Heart right ventricle (tissue), 16 donors: ENCODE results near the gene UBE2QL1. TPM values are rescaled to one million over a fixed set of nuclear protein-coding genes. Genes with fewer than 3 reads are reported as not detected.

ENCODE experiments used
- ATAC-seq, 8 donors: fragments of 200-7000 bp; cut with Tn5 transposase; one replicate each; pipeline ENCODE4 v1.9.1; 2020; ENCODE audit warnings: mild to moderate bottlenecking in 8 of 8, moderate library complexity in 8 of 8, moderate number of reproducible peaks in 1 of 8
- DNase-seq, 2 donors: peaks; one replicate each; pipeline ENCODE4 v3.0.0-alpha.2; 2020
- H3K27ac ChIP-seq, 10 donors: fragments of 200-600 bp; sonication (generic) in 2 of 10; one replicate each; pipeline versions ENCODE4 v1.5.0 to v1.8.0; 2020 to 2022; ENCODE audit warnings: mild to moderate bottlenecking in 3 of 10
- H3K27me3 ChIP-seq, 7 donors: fragments of 200-600 bp; one replicate each; pipeline ENCODE4 v1.8.0; 2021 to 2022; ENCODE audit warnings: mild to moderate bottlenecking in 2 of 7
- H3K36me3 ChIP-seq, 9 donors: fragments of 200-600 bp; sonication (generic) in 1 of 9; one replicate each; pipeline versions ENCODE4 v1.5.0 to v1.8.0; 2020 to 2022; ENCODE audit warnings: mild to moderate bottlenecking in 2 of 9
- H3K4me1 ChIP-seq, 9 donors: fragments of 200-600 bp; sonication (generic) in 1 of 9; one replicate each; pipeline versions ENCODE4 v1.5.0 to v1.8.0; 2020 to 2022; ENCODE audit warnings: mild to moderate bottlenecking in 4 of 9
- H3K4me3 ChIP-seq, 10 donors: fragments of 200-600 bp; sonication (generic) in 2 of 10; one replicate each; pipeline versions ENCODE4 v1.5.0 to v1.8.0; 2020 to 2022; ENCODE audit warnings: mild to moderate bottlenecking in 7 of 10, moderate library complexity in 2 of 10
- H3K9me3 ChIP-seq, 11 donors: fragments of 200-600 bp in 10 of 11; sonication (generic) in 2 of 11; one replicate each; pipeline versions ENCODE4 v1.5.0 to v1.8.0; 2013 to 2022; ENCODE audit warnings: mild to moderate bottlenecking in 2 of 11, control low read depth in 1 of 11, moderate library complexity in 1 of 11
- WGBS, 2 donors: extraction: QIAGEN DNeasy Blood & Tissue Kit; methylation state at CpG; one replicate each; pipeline ENCODE4 v1.1.7; 2013; ENCODE audit warnings: inconsistent platforms in 1 of 2; 5-methylcytosine and 5-hydroxymethylcytosine counted together
- intact Hi-C, 10 donors: fragments of 100-400 bp; cut with DNase I; formaldehyde crosslinking; loops; one replicate each; pipeline versions ENCODE4 v1.11.1 to v1.14.2; 2022
- polyA plus RNA-seq, 2 donors: library from polyadenylated mRNA; stranded (reverse); fragments of 200-250 nt; gene quantifications; one replicate each; pipeline ENCODE4 v1.2.3, GENCODE V29; 2013
- total RNA-seq, 10 donors: library from RNA; stranded (reverse); fragmentation: NEBNext Ultra II Directional in 3 of 10; extraction: Animal tissue kit (Norgen Biotek cat#: 25700) in 3 of 10; gene quantifications; one replicate each; pipeline versions ENCODE4 v1.2.1 to v1.2.4, GENCODE V29; 2021 to 2023
- TF ChIP-seq, protein P1 (sequence below), 9 donors: fragments of 200-600 bp; sonication (generic) in 2 of 9; IDR thresholded peaks; one replicate each; pipeline versions ENCODE4 v1.5.0 to v1.8.0; 2021 to 2022; ENCODE audit warnings: antibody characterized with exemption in 9 of 9, mild to moderate bottlenecking in 5 of 9, moderate library complexity in 1 of 9
- donor health status: Arrhythmogenic right ventricular cardiomyopathy.
- donor health status: ischemic (EF 13 %, LVEDD 7.1; RV severe dilation, severe dysfunction).
- donor health status: healthy with polysubstance abuse.
- donor health status: DM: no; HTN: yes; CAD: no.
- donor health status: DM: no; HTN: no; CAD: no.
- donor health status: ischemic (EF 25% LVEDD 6.9; RV normal size, moderate dysfunction).
- donor health status: ischemic (EF 25% LVEDD 5.7; RV mildly dilated, moderate dysfunction).
- donor health status: healthy.
- donor health status: DM: yes; HTN: yes; CAD: no.
- donor health status: Ischemic cardiomyopathy.
- donor health status: ischemic (EF 35%, LVEDD 5.7; RV mildly dilated, moderate dysfunction).
- donor health status: nonischemic (EF 11% LVEDD 7.7; RV severe dilation, severe dysfunction).
- donor health status: DM: yes; HTN: yes; CAD: no.
- donor health status: PGD.
- donor health status: ischemic (EF 29% LVEDD 5.4; RV normal size, mild dysfunction).
- donor health status: nonischemic (EF 23%, LVEDD 6.1; RV moderate dilation, normal function).

UBE2QL1 gene
- total and polyA plus RNA-seq, 12 donors, result 8.9 to 26.3 (median 18.1) TPM

- no peak overlapping the region for H3K27ac ChIP-seq
- H3K4me3 ChIP-seq, result no peak overlapping the region
- intact Hi-C loops, result loop anchor here in 4 of 10 donors (10.0 kb wide), 3 partner anchors 68 to 138 kb away; partner anchors contain the start of gene MED10 (in 1 of the 4)
- no peaks in the 10 kb centered on the region for H3K4me1 ChIP-seq
- H3K9me3 ChIP-seq, result peaks cover 0 to 36% (median 4%) of the 10 kb centered on the region in 11 donors
- ATAC-seq, result no peak
- TF ChIP-seq, protein P1, sequence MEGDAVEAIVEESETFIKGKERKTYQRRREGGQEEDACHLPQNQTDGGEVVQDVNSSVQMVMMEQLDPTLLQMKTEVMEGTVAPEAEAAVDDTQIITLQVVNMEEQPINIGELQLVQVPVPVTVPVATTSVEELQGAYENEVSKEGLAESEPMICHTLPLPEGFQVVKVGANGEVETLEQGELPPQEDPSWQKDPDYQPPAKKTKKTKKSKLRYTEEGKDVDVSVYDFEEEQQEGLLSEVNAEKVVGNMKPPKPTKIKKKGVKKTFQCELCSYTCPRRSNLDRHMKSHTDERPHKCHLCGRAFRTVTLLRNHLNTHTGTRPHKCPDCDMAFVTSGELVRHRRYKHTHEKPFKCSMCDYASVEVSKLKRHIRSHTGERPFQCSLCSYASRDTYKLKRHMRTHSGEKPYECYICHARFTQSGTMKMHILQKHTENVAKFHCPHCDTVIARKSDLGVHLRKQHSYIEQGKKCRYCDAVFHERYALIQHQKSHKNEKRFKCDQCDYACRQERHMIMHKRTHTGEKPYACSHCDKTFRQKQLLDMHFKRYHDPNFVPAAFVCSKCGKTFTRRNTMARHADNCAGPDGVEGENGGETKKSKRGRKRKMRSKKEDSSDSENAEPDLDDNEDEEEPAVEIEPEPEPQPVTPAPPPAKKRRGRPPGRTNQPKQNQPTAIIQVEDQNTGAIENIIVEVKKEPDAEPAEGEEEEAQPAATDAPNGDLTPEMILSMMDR (IDR thresholded peaks at IDR 0.05), result no peak
- no peaks in the 10 kb centered on the region for H3K27me3 ChIP-seq
- H3K36me3 ChIP-seq, result no peaks in the 10 kb centered on the region
- DNase-seq, result no peak
- WGBS, 2 donors, result 86 to 88% methylated on average over 2 of the region's 2 CpGs
These were observed 6.3 kb upstream of the UBE2QL1 start for GRCh38 chr5:6442333-6442732.

- no peak overlapping the region for H3K27ac ChIP-seq
- H3K4me3 ChIP-seq, result no peak overlapping the region
- ATAC-seq (no peak), DNase-seq (no peak)
- H3K36me3 ChIP-seq, result no peaks in the 10 kb centered on the region
- 81 to 82% methylated on average over 5 of the region's 5 CpGs for WGBS, 2 donors
- TF ChIP-seq, protein P1 (IDR thresholded peaks at IDR 0.05), result no peak
- H3K9me3 ChIP-seq, result peaks cover 0 to 36% (median 4%) of the 10 kb centered on the region in 11 donors
- no peaks in the 10 kb centered on the region for H3K27me3 ChIP-seq
- intact Hi-C loops, result loop anchor here in 4 of 10 donors (10.0 kb wide), 3 partner anchors 69 to 139 kb away; partner anchors contain the start of gene MED10 (in 1 of the 4)
- no peaks in the 10 kb centered on the region for H3K4me1 ChIP-seq
These were observed 5.3 kb upstream of the UBE2QL1 start for GRCh38 chr5:6443326-6443725.

DNA sequence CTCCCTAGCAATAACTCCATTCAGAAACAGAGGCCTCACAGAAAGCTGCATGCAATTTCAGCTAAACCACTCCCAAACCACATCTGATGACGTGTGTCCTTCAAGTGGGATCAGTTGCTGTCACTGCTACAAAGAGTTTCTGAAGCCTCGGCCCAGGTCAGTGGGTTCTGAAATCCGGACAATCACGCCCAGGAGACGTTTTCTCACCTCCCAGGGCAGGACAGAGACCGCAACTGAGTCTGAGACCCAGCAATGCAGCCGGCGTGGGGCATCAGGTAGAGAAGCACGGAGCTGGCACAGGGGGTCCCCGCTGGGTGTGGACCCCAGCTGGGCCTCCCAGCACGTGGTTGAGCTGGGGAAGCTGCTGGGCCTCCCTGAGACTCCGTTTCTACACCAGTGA, 2.6 kb upstream of the UBE2QL1 start:
- Histone ChIP-seq H3K9me3 (peaks cover 0 to 22% (median 0%) of the 10 kb centered on the region in 11 donors), H3K4me3 (no peak overlapping the region), H3K27me3 (peaks cover 0 to 24% (median 17%) of the 10 kb centered on the region in 7 donors), H3K36me3 (no peaks in the 10 kb centered on the region), H3K27ac (no peak overlapping the region), H3K4me1 (peaks cover 0 to 7% (median 0%) of the 10 kb centered on the region in 9 donors)
- ATAC-seq (no peak), DNase-seq (no peak)
- TF ChIP-seq, protein P1 (IDR thresholded peaks at IDR 0.05), result no peak
- WGBS, 2 donors, result 76 to 78% methylated on average over 12 of the region's 12 CpGs
- intact Hi-C loops, result loop anchor here in 4 of 10 donors (5.0 to 10.0 kb wide), 4 partner anchors 69 to 141 kb away; partner anchors contain the start of gene MED10 (in 2 of the 4)

DNA sequence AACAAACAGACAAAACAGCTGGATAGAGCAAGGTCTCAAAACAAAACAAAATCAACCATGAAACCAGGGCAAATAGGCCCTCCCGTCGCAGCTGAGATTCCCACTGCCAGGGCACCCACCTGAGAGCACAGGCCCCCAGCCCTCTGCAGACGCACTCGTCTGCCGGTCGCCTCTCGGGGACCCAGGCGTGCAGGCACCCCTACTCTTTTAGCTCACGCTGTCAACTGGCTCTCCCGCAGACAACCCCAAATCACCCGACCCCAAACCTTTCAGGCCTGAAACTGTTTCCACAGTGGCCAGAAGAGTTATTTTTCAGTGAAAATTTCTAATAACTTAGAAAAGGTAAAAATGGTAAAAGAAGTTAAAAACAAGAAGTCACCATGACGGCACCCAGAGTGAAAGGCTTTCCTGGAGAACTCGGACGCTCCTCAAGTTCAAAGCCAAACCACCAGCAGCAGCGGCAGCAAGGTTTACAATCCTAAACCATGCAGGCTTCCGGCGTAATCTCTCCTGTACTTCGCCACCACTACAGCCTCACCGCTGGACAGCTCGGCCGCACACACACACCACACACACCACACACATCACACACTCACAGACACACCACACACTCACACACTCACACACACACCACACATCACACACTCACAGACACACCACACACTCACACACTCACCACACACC, 1.9 kb upstream of the UBE2QL1 start:
- peaks cover 0 to 7% (median 0%) of the 10 kb centered on the region in 9 donors for H3K4me1 ChIP-seq
- DNase-seq, result no peak
- ATAC-seq, result no peak
- WGBS, 2 donors, result 70 to 72% methylated on average over 21 of the region's 21 CpGs
- H3K27ac ChIP-seq, result no peak overlapping the region
- H3K27me3 ChIP-seq, result peaks cover 0 to 31% (median 24%) of the 10 kb centered on the region in 7 donors
- TF ChIP-seq, protein P1 (IDR thresholded peaks at IDR 0.05), result no peak
- no peaks in the 10 kb centered on the region for H3K36me3 ChIP-seq
- H3K9me3 ChIP-seq, result peaks cover 0 to 15% (median 0%) of the 10 kb centered on the region in 11 donors
- intact Hi-C loops, result loop anchor here in 4 of 10 donors (5.0 to 10.0 kb wide), 4 partner anchors 69 to 142 kb away; partner anchors contain the start of gene MED10 (in 2 of the 4)
- H3K4me3 ChIP-seq, result no peak overlapping the region
